H1 (cell line): Measurements from ENCODE around the gene CEACAM16. TPM values are rescaled to one million over a fixed set of nuclear protein-coding genes. Genes with fewer than 3 reads are reported as not detected.

Source experiments
- ATF2 ChIP-seq: IDR thresholded peaks from 2 replicates; pipeline ENCODE4 v1.6.1; 2012; ENCODE audit warnings: low read length, inconsistent platforms
- CEBPB ChIP-seq: IDR thresholded peaks from 2 replicates; pipeline ENCODE4 v1.6.1; 2012; ENCODE audit warnings: low read depth, low read length
- CTCF ChIP-seq, 3 experiments: IDR thresholded peaks; 1 replicate in 2 of 3; 2 replicates in 1 of 3; pipeline versions ENCODE4 v1.5.1 to v1.6.1; 2011; ENCODE audit warnings: low read length in 3 of 3, mild to moderate bottlenecking in 3 of 3, inconsistent platforms in 2 of 3, low read depth in 1 of 3, moderate library complexity in 1 of 3; ENCODE audit not compliant: insufficient read depth in 1 of 3; ENCODE audit errors: control extremely low read depth in 1 of 3
- EP300 ChIP-seq, 2 experiments: IDR thresholded peaks; 1 replicate in 1 of 2; 2 replicates in 1 of 2; pipeline ENCODE4 v1.6.1; 2011 to 2012; ENCODE audit warnings: low read depth in 2 of 2, low read length in 2 of 2, mild to moderate bottlenecking in 2 of 2, borderline replicate concordance in 1 of 2, inconsistent platforms in 1 of 2, moderate library complexity in 1 of 2
- GTF2F1 ChIP-seq: IDR thresholded peaks from 2 replicates; pipeline ENCODE4 v1.6.1; 2012; ENCODE audit warnings: low read depth, low read length, improper control_type of control experiment, borderline replicate concordance
- RNF2 ChIP-seq: fragments of 200-900, 300-1000 bp; sonication (generic); IDR thresholded peaks from 2 replicates; pipeline ENCODE4 v1.7.1; 2016; ENCODE audit warnings: borderline replicate concordance, low read depth, mild to moderate bottlenecking, antibody characterized with exemption, low read length; ENCODE audit not compliant: poor library complexity, severe bottlenecking; ENCODE audit errors: missing control alignments
- SP1 ChIP-seq: IDR thresholded peaks from 2 replicates; pipeline ENCODE4 v1.6.1; 2011; ENCODE audit warnings: low read depth, low read length
- polyA plus RNA-seq, 7 experiments: library from polyadenylated mRNA; depleted of rRNA in 3 of 7; stranded (reverse) in 5 of 7; unstranded in 2 of 7; fragments of >200 nt in 5 of 7; fragments of 200-250 nt in 2 of 7; gene quantifications; 1 replicate in 5 of 7; 2 replicates in 1 of 7; 4 replicates in 1 of 7; pipeline versions ENCODE4 v1.2.1 to v1.2.3, GENCODE V29; 2011 to 2013; ENCODE audit warnings: missing spikeins in 2 of 7, mixed read lengths in 2 of 7
- total RNA-seq: library from RNA; stranded (reverse); fragmentation: NEBNext Ultra II Directional; extraction: Animal tissue kit (Norgen Biotek cat#: 25700); gene quantifications from 2 replicates; pipeline ENCODE4 v1.2.1, GENCODE V29; 2021

CEACAM16 gene
- total and polyA plus RNA-seq, 2 of the 8 experiments (the other 6 are each of a cell fraction or from before 2014, with no cell fraction given) = not detected

- TF ChIP-seq CTCF (IDR thresholded peaks at IDR 0.05; ENCODE audit: control extremely low read depth in 1 of 3, insufficient read depth in 1 of 3, low read depth in 1 of 3, low read length in 3 of 3) (no peak), RNF2 (no peak), GTF2F1 (no peak), EP300 (IDR thresholded peaks at IDR 0.05; ENCODE audit: borderline replicate concordance in 1 of 2, low read depth in 2 of 2, low read length in 2 of 2) (no peak), CEBPB (no peak), ATF2 (no peak), SP1 (no peak)
- TF ChIP-seq, all 59 proteins: peak for 0
Observed at GRCh38 chr19:44755219-44755618, 56.3 kb downstream of the CEACAM16 start (continued).
